ENCODE measurements around the gene ANKLE1.

The ANKLE1 gene

GRCh38 chr19:17260842-17261325 lies 20.8 kb upstream of the ANKLE1 start:
- H3K4me3 ChIP-seq (ENCODE audit: low read length) = no peak overlapping the region
- peak; percentile 86 for TF ChIP-seq CTCF (IDR thresholded peaks at IDR 0.05; ENCODE audit: insufficient read depth, low read depth, low read length, missing control alignments)
- peak; percentile 86 for DNase-seq (ENCODE audit: low read depth)

GRCh38 chr19:17262557-17262956 lies 19.1 kb upstream of the ANKLE1 start:
- TF ChIP-seq CTCF (IDR thresholded peaks at IDR 0.05; ENCODE audit: insufficient read depth, low read depth, low read length, missing control alignments) = no peak
- no peak for DNase-seq (ENCODE audit: low read depth)
- H3K4me3 ChIP-seq (ENCODE audit: low read length) = no peak overlapping the region

GRCh38 chr19:17263712-17264640 lies 17.7 kb upstream of the ANKLE1 start:
- TF ChIP-seq CTCF (IDR thresholded peaks at IDR 0.05; ENCODE audit: insufficient read depth, low read depth, low read length, missing control alignments) = no peak
- DNase-seq (ENCODE audit: low read depth) = no peak
- no peak overlapping the region for H3K4me3 ChIP-seq (ENCODE audit: low read length)

GRCh38 chr19:17264641-17264979 lies 17.1 kb upstream of the ANKLE1 start, which contains the start of gene USHBP1:
TSS of gene USHBP1 (minus strand) at chr19:17264745. CDS start at chr19:17264299, 446 bp downstream.
- no peak within 1 kb of the TSS for H3K4me3 ChIP-seq (ENCODE audit: low read length)
- DNase-seq (ENCODE audit: low read depth) = no peak
- no peak for TF ChIP-seq CTCF (IDR thresholded peaks at IDR 0.05; ENCODE audit: insufficient read depth, low read depth, low read length, missing control alignments)

GRCh38 chr19:17266026-17266425 lies 15.7 kb upstream of the ANKLE1 start:
- TF ChIP-seq CTCF (IDR thresholded peaks at IDR 0.05; ENCODE audit: insufficient read depth, low read depth, low read length, missing control alignments) = no peak
- no peak for DNase-seq (ENCODE audit: low read depth)
- H3K4me3 ChIP-seq (ENCODE audit: low read length) = no peak overlapping the region

- DNase-seq (ENCODE audit: low read depth) = no peak
- no peak for TF ChIP-seq CTCF (IDR thresholded peaks at IDR 0.05; ENCODE audit: insufficient read depth, low read depth, low read length, missing control alignments)
Observed at GRCh38 chr19:17266589-17266974, 15.1 kb upstream of the ANKLE1 start.

More at GRCh38 chr19:17266589-17266974, 15.1 kb upstream of the ANKLE1 start:
- H3K4me3 ChIP-seq (ENCODE audit: low read length) = no peak overlapping the region

All from epithelial cell of esophagus (primary cell).